Measurements from ENCODE around the gene ADAP2. TPM values are rescaled to one million over a fixed set of nuclear protein-coding genes. Genes with fewer than 3 reads are reported as not detected.

ADAP2 gene
- total and polyA plus RNA-seq, 9 donors, result 4.7 to 17.6 (median 6.0) TPM

DNA sequence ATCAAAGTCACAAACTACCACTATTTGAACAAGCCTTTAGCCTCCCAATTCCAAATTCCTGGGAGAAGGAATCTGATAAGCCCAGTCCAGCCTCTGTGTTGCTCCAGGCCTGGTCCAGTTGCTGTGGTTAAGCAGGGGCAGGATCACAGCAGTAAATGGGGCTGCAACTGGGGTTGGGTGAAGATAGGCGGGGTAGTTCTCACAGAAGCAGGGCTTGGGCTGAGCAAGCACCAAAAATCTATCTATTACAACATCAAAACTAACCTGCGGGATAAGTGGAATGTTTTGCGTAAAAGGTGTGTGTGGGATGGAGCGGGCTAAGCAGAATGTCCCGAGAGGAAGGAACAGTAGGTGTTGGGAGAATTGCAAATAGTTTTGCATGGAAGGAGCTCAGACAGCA lies 26.1 kb downstream of the ADAP2 start:
- no peak for DNase-seq
- Histone ChIP-seq H3K36me3 (no peaks in the 10 kb centered on the region), H3K4me3 (no peak overlapping the region), H3K9me3 (no peaks in the 10 kb centered on the region), H3K4me1 (ENCODE audit: insufficient read depth) (no peaks in the 10 kb centered on the region), H3K27me3 (no peaks in the 10 kb centered on the region), H3K27ac (no peak overlapping the region)
- TF ChIP-seq, protein P1, sequence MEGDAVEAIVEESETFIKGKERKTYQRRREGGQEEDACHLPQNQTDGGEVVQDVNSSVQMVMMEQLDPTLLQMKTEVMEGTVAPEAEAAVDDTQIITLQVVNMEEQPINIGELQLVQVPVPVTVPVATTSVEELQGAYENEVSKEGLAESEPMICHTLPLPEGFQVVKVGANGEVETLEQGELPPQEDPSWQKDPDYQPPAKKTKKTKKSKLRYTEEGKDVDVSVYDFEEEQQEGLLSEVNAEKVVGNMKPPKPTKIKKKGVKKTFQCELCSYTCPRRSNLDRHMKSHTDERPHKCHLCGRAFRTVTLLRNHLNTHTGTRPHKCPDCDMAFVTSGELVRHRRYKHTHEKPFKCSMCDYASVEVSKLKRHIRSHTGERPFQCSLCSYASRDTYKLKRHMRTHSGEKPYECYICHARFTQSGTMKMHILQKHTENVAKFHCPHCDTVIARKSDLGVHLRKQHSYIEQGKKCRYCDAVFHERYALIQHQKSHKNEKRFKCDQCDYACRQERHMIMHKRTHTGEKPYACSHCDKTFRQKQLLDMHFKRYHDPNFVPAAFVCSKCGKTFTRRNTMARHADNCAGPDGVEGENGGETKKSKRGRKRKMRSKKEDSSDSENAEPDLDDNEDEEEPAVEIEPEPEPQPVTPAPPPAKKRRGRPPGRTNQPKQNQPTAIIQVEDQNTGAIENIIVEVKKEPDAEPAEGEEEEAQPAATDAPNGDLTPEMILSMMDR (IDR thresholded peaks at IDR 0.05), result no peak
- TF ChIP-seq EP300 (IDR thresholded peaks at IDR 0.05), result no peak
- TF ChIP-seq POLR2A (IDR thresholded peaks at IDR 0.05), result no peak
- intact Hi-C loops (cut with DNase I), result no loop called here
- 93 to 95% (median 94%) methylated on average over 5 of the region's 5 CpGs for WGBS, 3 donors

DNA sequence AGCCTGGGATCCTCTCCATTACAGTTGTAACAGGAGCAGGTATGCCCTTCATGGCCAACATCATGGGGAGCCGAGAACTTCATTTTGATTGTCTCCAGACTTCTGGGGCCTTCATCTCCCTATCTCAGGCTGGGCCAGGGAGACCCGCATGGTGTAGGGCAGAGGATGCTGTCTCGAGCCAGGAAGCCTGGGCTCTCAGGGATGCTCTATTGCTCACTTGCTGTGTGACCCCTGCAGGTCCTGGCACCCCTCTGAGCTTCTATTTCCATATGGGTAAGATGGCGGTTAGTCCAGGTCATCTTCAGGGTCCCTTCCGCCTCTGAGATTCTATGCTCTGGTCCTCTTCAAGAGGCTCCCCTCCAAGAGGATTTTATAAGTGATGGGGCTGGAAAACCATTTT lies 28.4 kb downstream of the ADAP2 start:
- H3K4me1 ChIP-seq (ENCODE audit: insufficient read depth), result no peaks in the 10 kb centered on the region
- H3K36me3 ChIP-seq, result no peaks in the 10 kb centered on the region
- intact Hi-C loops (cut with DNase I), result no loop called here
- H3K4me3 ChIP-seq, result no peak overlapping the region
- no peaks in the 10 kb centered on the region for H3K9me3 ChIP-seq
- no peaks in the 10 kb centered on the region for H3K27me3 ChIP-seq
- WGBS, 3 donors, result 86 to 92% (median 88%) methylated on average over 5 of the region's 5 CpGs
- TF ChIP-seq, protein P1 (IDR thresholded peaks at IDR 0.05), result no peak
- TF ChIP-seq POLR2A (IDR thresholded peaks at IDR 0.05) (no peak), EP300 (IDR thresholded peaks at IDR 0.05) (no peak)
- no peak for DNase-seq
- H3K27ac ChIP-seq, result no peak overlapping the region

DNA sequence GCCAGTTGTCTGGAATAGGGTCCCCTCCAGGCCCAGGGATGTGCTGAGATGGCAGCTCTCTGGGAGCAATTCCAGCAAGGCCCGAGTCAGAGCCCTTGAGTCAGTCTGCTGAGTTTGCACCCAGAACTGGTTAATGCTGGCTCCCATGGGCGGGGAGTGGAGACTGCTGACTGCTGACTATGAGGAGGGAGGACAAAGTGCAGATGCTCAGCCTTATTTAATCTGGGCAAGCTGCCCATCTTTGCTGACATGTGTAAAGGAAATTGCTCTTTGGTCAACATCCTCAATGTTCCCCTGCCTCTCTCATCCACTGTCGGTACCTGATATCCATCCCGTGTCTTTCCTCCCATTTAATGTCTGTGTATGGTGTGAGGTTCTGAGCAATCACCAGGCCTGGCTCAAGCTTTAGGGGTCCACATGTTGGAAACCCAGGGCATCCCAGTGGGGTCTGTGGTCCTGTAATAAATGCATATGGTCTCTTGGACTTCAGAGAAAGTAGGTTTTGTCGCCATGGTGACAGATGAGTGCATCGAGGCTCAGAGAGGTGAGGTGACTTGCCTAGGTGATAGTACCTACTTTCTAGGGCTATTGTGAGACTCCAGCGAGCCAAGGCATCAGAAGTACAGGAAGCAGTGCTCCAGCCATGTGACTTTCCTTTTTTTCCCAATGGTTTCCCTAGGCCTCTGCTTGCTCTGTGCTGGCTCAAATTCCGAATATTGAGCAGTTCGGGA lies 29.1 kb downstream of the ADAP2 start:
- Histone ChIP-seq H3K4me1 (ENCODE audit: insufficient read depth) (no peaks in the 10 kb centered on the region), H3K9me3 (no peaks in the 10 kb centered on the region), H3K27ac (no peak overlapping the region), H3K36me3 (no peaks in the 10 kb centered on the region), H3K4me3 (no peak overlapping the region), H3K27me3 (no peaks in the 10 kb centered on the region)
- TF ChIP-seq EP300 (IDR thresholded peaks at IDR 0.05) (no peak), POLR2A (IDR thresholded peaks at IDR 0.05) (no peak)
- TF ChIP-seq, protein P1 (IDR thresholded peaks at IDR 0.05), result no peak
- WGBS, 3 donors, result 65 to 75% (median 71%) methylated on average over 9 of the region's 9 CpGs
- intact Hi-C loops (cut with DNase I), result no loop called here
- DNase-seq, result peak in 1 of 5 donors; percentile 23

DNA sequence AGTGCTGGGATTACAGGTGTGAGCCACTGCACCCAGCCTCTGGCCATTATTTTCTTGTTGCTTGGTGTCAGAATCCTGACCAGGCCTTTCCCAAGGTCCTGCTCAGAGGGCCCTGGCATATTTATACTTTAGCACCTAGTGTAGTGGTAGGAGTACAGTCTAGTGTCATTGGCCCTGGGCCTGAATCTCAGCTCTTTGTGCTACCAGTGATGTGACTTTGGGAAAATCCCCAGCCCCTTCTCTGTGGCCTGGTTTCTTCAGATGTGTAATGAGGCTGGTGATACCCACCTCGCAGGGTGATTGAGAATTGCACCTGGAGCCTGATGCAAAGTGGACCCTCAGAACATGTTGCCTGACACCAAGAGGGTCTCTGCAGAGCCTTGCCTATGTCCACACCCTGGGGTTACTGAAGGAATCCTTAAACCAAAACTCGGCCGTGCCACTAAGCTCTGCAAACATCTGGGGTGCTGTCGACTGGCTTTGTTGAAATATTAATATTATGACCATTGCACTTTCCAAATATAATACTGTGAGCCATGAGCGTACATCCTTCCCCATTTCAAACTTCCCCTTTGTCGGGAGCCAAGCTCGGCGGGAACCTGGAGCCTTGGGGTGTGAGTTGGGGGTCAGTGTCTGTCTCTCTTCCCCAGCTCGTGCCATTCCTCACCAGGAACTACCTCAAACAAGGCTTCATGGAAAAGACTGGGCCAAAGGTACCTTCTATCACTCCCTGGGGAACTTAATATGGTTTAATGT lies 31.1 kb downstream of the ADAP2 start:
- TF ChIP-seq EP300 (IDR thresholded peaks at IDR 0.05) (no peak), POLR2A (IDR thresholded peaks at IDR 0.05) (no peak)
- TF ChIP-seq, protein P1 (IDR thresholded peaks at IDR 0.05), result no peak
- Histone ChIP-seq H3K9me3 (no peaks in the 10 kb centered on the region), H3K4me3 (no peak overlapping the region), H3K36me3 (no peaks in the 10 kb centered on the region), H3K27ac (no peak overlapping the region), H3K4me1 (ENCODE audit: insufficient read depth) (no peaks in the 10 kb centered on the region), H3K27me3 (no peaks in the 10 kb centered on the region)
- DNase-seq, result no peak
- WGBS, 3 donors, result 92 to 94% (median 93%) methylated on average over 9 of the region's 9 CpGs
- intact Hi-C loops (cut with DNase I), result no loop called here

Data from ovary (tissue), 9 donors.